GM12878 (cell line): ENCODE results near the gene ADAMTS6. TPM values are rescaled to one million over a fixed set of nuclear protein-coding genes. Genes with fewer than 3 reads are reported as not detected.

Experiments used
- ATAC-seq: fragments of 200-7000 bp; cut with Tn5 transposase; 3 replicates; pipeline ENCODE4 v1.9.1; 2020; ENCODE audit warnings: mild to moderate bottlenecking, moderate library complexity
- BruUV-seq: library from RNA; stranded (reverse); fragments of 400-500 nt; replicated peaks from 2 replicates; lab custom pipeline; 2021; lab: Mats Ljungman, UMichigan
- CTCF ChIA-PET: fragments of 300-600 bp; sonication (Branson Sonifier 250); formaldehyde crosslinking; extraction: SDS; loops from one replicate; lab custom pipeline; 2021; ENCODE audit warnings: inconsistent platforms; lab: Yijun Ruan, JAX
- POLR2A ChIA-PET: fragments of 350-600 bp; formaldehyde crosslinking; extraction: SDS; loops from one replicate; lab custom pipeline; 2021; ENCODE audit warnings: inconsistent platforms; lab: Charles Lee
- RAD21 ChIA-PET: fragments of 300-600 bp; sonication (Branson Sonifier 250); formaldehyde crosslinking; loops from one replicate; lab custom pipeline; 2023; ENCODE audit warnings: antibody characterized with exemption; ENCODE audit not compliant: unreplicated experiment; lab: Charles Lee
- SMC1A ChIA-PET: fragments of 300-600 bp; sonication (Branson Sonifier 250); formaldehyde crosslinking; loops from one replicate; lab custom pipeline; 2023; ENCODE audit not compliant: unreplicated experiment, uncharacterized antibody; lab: Charles Lee
- DNase-seq: peaks from one replicate; pipeline ENCODE4 v3.0.0-alpha.2; 2011; ENCODE audit warnings: low read depth, low spot score
- FAIRE-seq: peaks from 3 replicates; lab custom pipeline; 2011; peaks lifted over from hg19 to GRCh38; lab: Jason Lieb, UNC
- H2AFZ ChIP-seq: 2 replicates; pipeline ENCODE4 v1.6.0; 2011; ENCODE audit warnings: low read depth, low read length, control low read depth; ENCODE audit not compliant: control insufficient read depth
- H3K27ac ChIP-seq: 2 replicates; pipeline ENCODE4 v1.5.1; 2011; ENCODE audit warnings: control low read depth; ENCODE audit not compliant: control insufficient read depth, insufficient read depth
- H3K27me3 ChIP-seq, 2 experiments: replicated peaks in 1 of 2; 2 replicates each; pipeline versions ENCODE4 v1.6.0 to v1.6.1; 2011; ENCODE audit warnings: low read length in 1 of 2; ENCODE audit not compliant: control insufficient read depth in 2 of 2, insufficient read depth in 2 of 2
- H3K36me3 ChIP-seq, 2 experiments: 2 replicates each; pipeline ENCODE4 v1.5.1; 2011; ENCODE audit warnings: low read length in 1 of 2; ENCODE audit not compliant: control insufficient read depth in 2 of 2, insufficient read depth in 2 of 2
- H3K4me1 ChIP-seq: 2 replicates; pipeline ENCODE4 v1.6.1; 2011; ENCODE audit warnings: mild to moderate bottlenecking, low read length, moderate library complexity, mixed read lengths; ENCODE audit not compliant: control insufficient read depth, insufficient read depth
- H3K4me2 ChIP-seq: 2 replicates; pipeline ENCODE4 v1.6.0; 2011; ENCODE audit warnings: control low read depth; ENCODE audit not compliant: control insufficient read depth, insufficient read depth
- H3K4me3 ChIP-seq: fragments of 200-600 bp; sonication (generic); 2 replicates; pipeline ENCODE4 v1.5.1; 2016
- H3K79me2 ChIP-seq: 2 replicates; pipeline ENCODE4 v1.6.0; 2011; ENCODE audit warnings: low read length; ENCODE audit not compliant: control insufficient read depth, insufficient read depth
- H3K9ac ChIP-seq: 2 replicates; pipeline ENCODE4 v1.8.0; 2011; ENCODE audit warnings: low read length, control low read depth, mixed read lengths; ENCODE audit not compliant: control insufficient read depth, insufficient read depth
- H3K9me3 ChIP-seq: replicated peaks from 3 replicates; pipeline ENCODE4 v1.5.1; 2011; ENCODE audit warnings: mild to moderate bottlenecking, low read length; ENCODE audit not compliant: control insufficient read depth, insufficient read depth
- H4K20me1 ChIP-seq: 2 replicates; pipeline ENCODE4 v1.6.0; 2011; ENCODE audit not compliant: control insufficient read depth, insufficient read depth
- FOXK2 ChIP-seq: fragments of 450-650 bp; IDR thresholded peaks from 2 replicates; pipeline ENCODE4 v1.6.1; 2017; ENCODE audit warnings: mild to moderate bottlenecking, moderate library complexity
- NR2C1 ChIP-seq: fragments of 450-650 bp; IDR thresholded peaks from 2 replicates; pipeline ENCODE4 v1.6.1; 2017; ENCODE audit warnings: antibody characterized with exemption, mild to moderate bottlenecking, moderate library complexity
- NR2C2 ChIP-seq: IDR thresholded peaks from 2 replicates; pipeline ENCODE4 v1.6.1; 2011; ENCODE audit warnings: borderline replicate concordance, low read depth; ENCODE audit not compliant: control insufficient read depth, insufficient read length
- SMC3 ChIP-seq: IDR thresholded peaks from 2 replicates; pipeline ENCODE4 v1.6.1; 2011; ENCODE audit warnings: low read length, improper control_type of control experiment, borderline replicate concordance
- STAT1 ChIP-seq: fragments of 450-650 bp; conservative IDR thresholded peaks from 2 replicates; pipeline ENCODE4 v1.6.1; 2014; ENCODE audit warnings: antibody characterized with exemption, mild to moderate bottlenecking
- TAF1 ChIP-seq: IDR thresholded peaks from 2 replicates; pipeline ENCODE4 v1.6.1; 2011; ENCODE audit warnings: mild to moderate bottlenecking, low read depth, low read length, borderline replicate concordance
- WGBS: methylation state at CpG from one replicate; pipeline ENCODE4 v1.1.6; 2016; ENCODE audit warnings: low lambda C conversion rate; ENCODE audit not compliant: insufficient replicate concordance, insufficient coverage; ENCODE audit errors: missing lambda C conversion rate; 5-methylcytosine and 5-hydroxymethylcytosine counted together
- in situ Hi-C: fragments of 300-500 bp; cut with MboI; formaldehyde crosslinking; loops from 9 replicates; pipeline ENCODE4 v1.14.3; 2018; ENCODE audit warnings: mixed read lengths
- intact Hi-C: fragments of 100-400 bp; cut with micrococcal nuclease; formaldehyde crosslinking; loops from one replicate; pipeline ENCODE4 v1.14.2; 2022; ENCODE audit not compliant: unreplicated experiment
- polyA plus RNA-seq, 11 experiments: library from polyadenylated mRNA; depleted of rRNA in 4 of 11; unstranded in 6 of 11; stranded (reverse) in 5 of 11; fragments of >200 nt; fragmentation: Nextera tagmentation in 4 of 11; fragmentation: Illumina TruSeq in 1 of 11; extraction: Ambion mirVana in 4 of 11; extraction: Trizol in 1 of 11; gene quantifications; 1 replicate in 1 of 11; 2 replicates in 10 of 11; pipeline versions ENCODE4 v1.2.1 to v1.2.3, GENCODE V29; 2011 to 2016; ENCODE audit warnings: inconsistent platforms in 2 of 11, missing spikeins in 2 of 11, low read depth in 1 of 11
- total RNA-seq, 4 experiments: library from RNA; depleted of rRNA in 3 of 4; stranded (reverse); fragments of >200 nt in 3 of 4; fragmentation: Illumina TruSeq in 1 of 4; extraction: Trizol in 1 of 4; gene quantifications; 2 replicates each; pipeline versions ENCODE4 v1.2.1 to v1.2.3, GENCODE V29; 2013 to 2021
- TF ChIP-seq, protein P1 (sequence below), 3 experiments: IDR thresholded peaks in 2 of 3; conservative IDR thresholded peaks in 1 of 3; 2 replicates each; pipeline ENCODE4 v1.5.1; 2011; ENCODE audit warnings: low read depth in 3 of 3, low read length in 3 of 3, mild to moderate bottlenecking in 3 of 3, control low read depth in 2 of 3, moderate library complexity in 2 of 3, inconsistent platforms in 1 of 3, mixed read lengths in 1 of 3; ENCODE audit not compliant: control insufficient read depth in 2 of 3, insufficient read depth in 1 of 3; ENCODE audit errors: extremely low read depth in 1 of 3
- TF ChIP-seq, protein P2 (sequence below): fragments of 450-650 bp; IDR thresholded peaks from 2 replicates; pipeline ENCODE4 v1.6.1; 2014; ENCODE audit warnings: mild to moderate bottlenecking

Gene ADAMTS6
- total and polyA plus RNA-seq, 10 of the 15 experiments (the other 5 are each of a cell fraction or from before 2014, with no cell fraction given): 1.1 to 12.3 (median 6.5) TPM

DNA sequence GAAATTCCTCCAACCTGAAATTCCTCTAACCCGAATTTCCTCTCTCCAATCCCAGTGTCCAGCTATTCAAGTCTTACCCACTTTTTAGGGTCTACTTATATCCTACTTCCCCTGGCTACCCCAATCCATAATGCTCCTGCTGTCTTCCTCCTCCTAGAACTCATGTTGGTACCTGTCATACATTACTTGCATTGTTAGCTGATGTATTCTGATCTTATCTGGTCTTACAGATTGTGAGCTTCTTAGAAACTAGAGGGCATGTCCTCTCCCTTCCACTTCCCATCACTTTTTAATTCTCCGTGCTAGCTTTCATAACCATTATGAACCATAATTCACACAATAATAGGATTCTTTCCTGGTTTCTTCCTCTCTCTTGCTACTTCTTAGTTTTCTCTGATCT lies 376.9 kb downstream of the ADAMTS6 start:
- peaks cover 28% of the 10 kb centered on the region for H3K4me1 ChIP-seq
- H3K27me3 ChIP-seq: no peaks in the 10 kb centered on the region
- H3K36me3 ChIP-seq: no peaks in the 10 kb centered on the region
- H3K4me3 ChIP-seq: no peak overlapping the region
- H4K20me1 ChIP-seq: no peaks in the 10 kb centered on the region
- in situ Hi-C loops (no loop called here), intact Hi-C loops (loop anchor here (5.0 to 10.0 kb wide), 3 partner anchors 73 to 290 kb away; no protein-coding TSS in a partner anchor)
- H3K79me2 ChIP-seq: no peaks in the 10 kb centered on the region
- BruUV-seq: no TSS peak
- no peak for DNase-seq
- no peak overlapping the region for H3K9ac ChIP-seq
- no peak for ATAC-seq
- FAIRE-seq: no peak
- 87% methylated on average over 2 of the region's 2 CpGs for WGBS
- SMC1A ChIA-PET: interaction anchor here (1.0 to 7.6 kb wide), 15 partner anchors 10 to 376 kb away, joined by 3 to 73 read pairs (median 9); partner anchors contain the start of gene ADAMTS6
- peak overlapping the region; percentile 34; the same call in 1 of the 2 replicates for H3K4me2 ChIP-seq
- RAD21 ChIA-PET: interaction anchor here (0.9 to 6.7 kb wide), 9 partner anchors 10 to 377 kb away, joined by 3 to 102 read pairs (median 13); partner anchors contain the start of gene ADAMTS6
- CTCF ChIA-PET: interaction anchor here (0.9 to 6.5 kb wide), 10 partner anchors 10 to 377 kb away, joined by 3 to 58 read pairs (median 5); partner anchors contain the start of gene ADAMTS6
- H2AFZ ChIP-seq: peak overlapping the region; percentile 65
- H3K27ac ChIP-seq: peak overlapping the region; percentile 50
- TF ChIP-seq FOXK2 (no peak), NR2C1 (no peak), TAF1 (no peak), SMC3 (no peak), STAT1 (no peak), NR2C2 (no peak)
- TF ChIP-seq, protein P1, sequence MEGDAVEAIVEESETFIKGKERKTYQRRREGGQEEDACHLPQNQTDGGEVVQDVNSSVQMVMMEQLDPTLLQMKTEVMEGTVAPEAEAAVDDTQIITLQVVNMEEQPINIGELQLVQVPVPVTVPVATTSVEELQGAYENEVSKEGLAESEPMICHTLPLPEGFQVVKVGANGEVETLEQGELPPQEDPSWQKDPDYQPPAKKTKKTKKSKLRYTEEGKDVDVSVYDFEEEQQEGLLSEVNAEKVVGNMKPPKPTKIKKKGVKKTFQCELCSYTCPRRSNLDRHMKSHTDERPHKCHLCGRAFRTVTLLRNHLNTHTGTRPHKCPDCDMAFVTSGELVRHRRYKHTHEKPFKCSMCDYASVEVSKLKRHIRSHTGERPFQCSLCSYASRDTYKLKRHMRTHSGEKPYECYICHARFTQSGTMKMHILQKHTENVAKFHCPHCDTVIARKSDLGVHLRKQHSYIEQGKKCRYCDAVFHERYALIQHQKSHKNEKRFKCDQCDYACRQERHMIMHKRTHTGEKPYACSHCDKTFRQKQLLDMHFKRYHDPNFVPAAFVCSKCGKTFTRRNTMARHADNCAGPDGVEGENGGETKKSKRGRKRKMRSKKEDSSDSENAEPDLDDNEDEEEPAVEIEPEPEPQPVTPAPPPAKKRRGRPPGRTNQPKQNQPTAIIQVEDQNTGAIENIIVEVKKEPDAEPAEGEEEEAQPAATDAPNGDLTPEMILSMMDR (IDR thresholded peaks at IDR 0.05 in 2 of 3, conservative IDR thresholded peaks at IDR 0.05 in 1 of 3; ENCODE audit: control insufficient read depth in 2 of 3, extremely low read depth in 1 of 3, insufficient read depth in 1 of 3, low read depth in 3 of 3, low read length in 3 of 3): no peak
- TF ChIP-seq, protein P2, sequence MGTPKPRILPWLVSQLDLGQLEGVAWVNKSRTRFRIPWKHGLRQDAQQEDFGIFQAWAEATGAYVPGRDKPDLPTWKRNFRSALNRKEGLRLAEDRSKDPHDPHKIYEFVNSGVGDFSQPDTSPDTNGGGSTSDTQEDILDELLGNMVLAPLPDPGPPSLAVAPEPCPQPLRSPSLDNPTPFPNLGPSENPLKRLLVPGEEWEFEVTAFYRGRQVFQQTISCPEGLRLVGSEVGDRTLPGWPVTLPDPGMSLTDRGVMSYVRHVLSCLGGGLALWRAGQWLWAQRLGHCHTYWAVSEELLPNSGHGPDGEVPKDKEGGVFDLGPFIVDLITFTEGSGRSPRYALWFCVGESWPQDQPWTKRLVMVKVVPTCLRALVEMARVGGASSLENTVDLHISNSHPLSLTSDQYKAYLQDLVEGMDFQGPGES: no peak
- POLR2A ChIA-PET: interaction anchor here (1.1 to 1.6 kb wide), 3 partner anchors 9 to 84 kb away, joined by 3 to 4 read pairs (median 3); no protein-coding TSS in a partner anchor
- H3K9me3 ChIP-seq: no peaks in the 10 kb centered on the region
